Stimulated activated CD4-positive, alpha-beta T cell treated with anti-CD3 and anti-CD28 coated beads, Interleukin-12 subunit alpha, Interleukin-12 subunit beta, amount 100 ng/mL, for 48 hours (primary cell): ENCODE results near the gene RNF144B.
"Not testable (repeated sequence)": the region's sequence is repeated elsewhere in the genome, so short reads cannot be mapped to it uniquely, and the experiment has no call there.

Source experiments
- DNase-seq, 3 donors: peaks; one replicate each; pipeline ENCODE4 v3.0.0-alpha.2; 2020; ENCODE audit warnings: low read depth in 2 of 3, low spot score in 1 of 3

The RNF144B gene

DNA sequence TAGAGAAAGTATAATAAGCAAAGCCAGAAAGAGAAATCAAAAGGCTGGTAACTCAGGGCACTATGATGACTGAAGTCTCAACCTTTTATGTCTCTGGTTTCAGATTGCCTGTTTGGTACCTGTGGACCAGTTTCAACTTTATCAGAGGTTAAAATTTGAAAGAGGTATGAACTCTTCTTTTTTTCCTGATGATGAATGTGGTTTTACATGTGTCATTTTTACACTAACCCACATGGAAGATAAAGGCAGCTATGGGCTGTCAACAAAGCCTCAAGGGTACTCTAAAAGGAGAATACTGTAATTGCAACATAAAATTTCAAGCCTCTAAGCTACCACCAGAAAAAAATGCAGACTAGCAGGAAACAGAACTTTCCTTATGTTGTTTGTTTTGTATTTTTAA lies 52.4 kb downstream of the RNF144B start:
- no peak for DNase-seq

DNA sequence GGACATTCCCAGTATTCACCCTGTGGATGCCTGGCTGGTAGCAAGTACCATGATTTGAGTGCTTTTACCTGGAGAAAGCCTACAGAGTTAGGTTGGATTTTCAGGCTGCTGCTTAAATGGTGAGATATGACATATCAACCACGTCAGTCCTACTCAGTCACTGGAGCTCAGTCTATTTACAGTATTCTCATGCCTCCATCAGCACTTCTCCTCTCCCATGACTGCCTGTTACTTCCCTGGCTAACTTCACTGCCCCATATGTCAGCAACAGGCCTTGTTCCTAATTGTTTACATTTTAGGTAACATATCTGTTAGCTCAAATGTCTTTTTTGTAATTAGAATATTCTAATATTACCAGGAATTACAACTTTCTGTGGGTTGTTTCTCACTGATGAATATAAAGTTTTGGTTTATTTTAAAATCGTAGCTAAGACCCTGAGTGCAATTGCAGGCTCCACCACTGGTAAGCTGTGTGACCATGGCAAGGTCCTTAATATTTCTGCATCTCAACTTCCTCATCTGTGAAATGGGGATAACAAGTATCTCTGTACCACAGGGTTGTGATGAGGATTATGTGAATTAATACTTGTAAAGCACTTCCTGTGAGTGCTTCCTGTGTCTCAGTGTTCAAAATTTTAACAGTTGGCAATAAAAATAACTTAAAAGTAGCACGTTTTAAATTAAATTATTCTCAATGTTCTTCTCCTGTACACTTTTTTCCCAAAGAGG lies 54.3 kb downstream of the RNF144B start:
- DNase-seq = no peak

DNA sequence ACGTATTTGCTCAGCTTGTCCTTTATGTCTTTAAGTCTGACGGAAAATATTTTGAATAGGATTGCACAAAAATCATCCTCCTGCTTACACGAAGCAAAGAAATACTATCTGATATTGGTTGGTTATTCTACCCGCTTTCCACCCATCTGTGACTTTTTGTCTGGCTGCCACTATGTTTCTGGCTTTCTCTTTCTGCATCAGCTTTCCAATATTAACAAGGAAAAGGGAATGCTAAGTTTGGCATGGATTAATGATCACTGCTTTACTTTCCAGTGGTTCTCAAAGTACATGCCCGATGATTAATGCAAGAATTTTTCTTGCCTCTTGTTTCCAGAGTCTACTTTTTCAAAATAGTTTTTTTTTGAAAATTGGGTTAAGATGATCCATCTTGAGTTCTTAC lies 57.0 kb downstream of the RNF144B start:
- DNase-seq = no peak

DNA sequence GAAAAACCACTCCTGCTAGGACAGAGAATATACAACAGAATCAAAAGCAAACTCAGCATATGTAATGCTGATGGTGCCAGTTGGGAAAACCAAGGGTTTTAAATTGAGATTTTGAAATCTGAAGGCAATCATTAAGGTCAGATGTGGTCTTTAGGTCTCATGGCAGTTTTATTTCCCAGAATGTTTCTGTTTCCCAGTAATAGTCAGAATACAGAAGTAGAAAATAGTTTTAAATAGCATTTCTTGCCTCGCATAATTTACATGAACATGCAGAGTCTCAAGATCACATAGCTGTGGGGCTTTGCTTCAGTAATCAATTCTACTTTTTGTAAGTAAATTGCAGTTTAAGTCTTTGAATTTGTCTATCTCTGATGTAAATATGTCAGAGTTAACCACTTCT lies 58.1 kb downstream of the RNF144B start:
- no peak for DNase-seq

DNA sequence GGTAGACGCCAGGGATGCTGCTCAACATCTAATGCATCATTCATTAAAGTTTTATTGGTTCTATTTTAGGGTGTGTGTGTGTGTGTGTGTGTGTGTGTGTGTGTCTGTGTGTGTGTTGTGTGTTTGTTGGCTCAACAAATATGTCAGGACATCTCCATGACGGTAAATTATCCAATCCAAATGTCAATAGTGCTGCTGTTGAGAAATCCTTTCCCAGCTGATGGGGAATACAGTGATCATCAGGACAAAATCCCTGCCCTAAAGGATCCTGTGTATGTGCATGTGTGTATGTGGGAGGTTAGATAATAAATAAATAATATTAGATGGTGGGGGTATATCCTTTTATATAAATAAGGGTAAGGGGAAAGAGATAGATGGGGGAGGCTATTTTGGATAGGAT lies 59.6 kb downstream of the RNF144B start:
- no peak for DNase-seq

DNA sequence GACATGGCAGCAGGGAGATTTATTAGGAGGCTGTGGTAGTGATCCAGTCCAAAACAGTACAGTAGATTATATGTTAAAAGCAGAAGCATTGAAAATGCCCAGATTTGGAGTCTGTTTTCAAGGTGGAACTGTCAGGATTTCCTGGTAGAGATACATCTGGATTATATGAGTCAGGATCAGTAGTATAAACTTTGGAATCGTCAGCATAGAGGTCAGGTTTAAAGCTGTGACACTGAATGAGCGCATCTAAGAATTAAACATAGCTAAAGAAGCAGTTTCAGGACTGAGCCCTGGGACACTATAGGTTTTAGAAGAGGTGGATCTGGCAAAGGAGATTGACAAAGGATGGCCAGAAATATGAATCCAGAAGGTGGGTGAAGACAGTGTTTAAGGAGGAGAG lies 60.4 kb downstream of the RNF144B start:
- DNase-seq = no peak

DNA sequence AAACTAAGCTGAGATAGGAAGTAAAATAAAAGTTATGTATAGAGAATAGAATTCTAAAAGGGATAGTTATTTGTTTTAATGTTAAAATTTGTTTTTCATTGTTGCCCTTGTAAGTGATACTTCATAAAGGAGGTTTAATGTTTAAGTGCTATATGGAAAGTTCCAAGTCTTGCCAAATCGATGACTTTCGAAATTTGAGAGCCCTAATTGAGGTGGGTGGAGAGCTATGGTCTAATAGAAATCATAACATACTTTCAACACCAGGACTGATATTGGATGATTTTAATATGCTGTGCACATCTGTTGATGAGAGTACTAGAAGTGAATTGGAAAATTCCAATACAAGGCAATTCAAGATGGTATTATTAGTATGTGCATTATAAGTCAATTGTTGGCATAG lies 64.6 kb downstream of the RNF144B start:
- DNase-seq = no peak

DNA sequence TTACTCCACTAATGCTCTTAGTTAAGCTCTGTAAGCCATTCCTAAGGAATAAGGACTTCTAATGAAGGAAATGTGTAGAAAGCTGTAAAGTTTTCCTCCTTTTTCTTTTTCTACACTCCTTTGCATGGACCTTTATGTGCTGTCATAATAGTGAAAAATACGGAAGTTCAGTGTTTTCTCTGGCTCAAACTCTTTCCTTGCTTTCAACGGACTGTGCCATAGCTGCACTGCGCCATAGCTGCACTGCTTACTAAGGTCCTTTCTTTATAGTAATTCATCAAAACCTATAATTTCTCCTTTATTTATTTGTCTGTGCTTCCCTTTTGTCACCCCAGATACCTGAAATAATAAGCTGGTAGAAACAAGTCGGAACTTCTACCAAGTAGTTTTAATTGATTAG lies 67.3 kb downstream of the RNF144B start:
- no peak for DNase-seq

DNA sequence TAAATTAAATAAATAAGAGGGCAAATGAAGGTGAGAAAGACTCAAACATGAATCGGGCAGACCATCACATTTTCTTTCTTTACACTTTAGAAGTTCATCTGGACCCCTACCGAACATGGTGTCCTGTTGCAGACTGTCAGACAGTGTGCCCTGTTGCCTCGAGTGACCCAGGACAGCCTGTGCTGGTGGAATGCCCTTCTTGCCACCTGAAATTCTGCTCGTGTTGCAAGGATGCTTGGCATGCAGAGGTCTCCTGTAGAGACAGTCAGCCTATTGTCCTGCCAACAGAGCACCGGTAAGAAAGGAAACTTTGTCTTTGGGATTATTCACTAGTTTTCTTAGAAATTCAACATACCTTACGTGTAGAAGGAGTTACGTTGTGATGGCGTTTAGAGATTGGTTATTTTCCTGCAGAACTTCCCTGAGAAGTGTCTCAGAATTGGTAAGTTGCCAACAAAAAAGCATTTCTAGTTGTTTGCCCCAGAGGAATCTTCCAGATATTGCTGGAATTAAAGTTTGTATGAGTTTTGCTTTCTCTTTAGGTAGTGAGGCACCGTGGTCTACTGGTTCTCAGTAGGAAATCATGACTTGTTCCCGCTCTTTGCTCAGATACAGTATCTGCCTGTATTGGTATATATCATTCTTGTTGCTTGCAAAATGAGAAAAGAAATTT lies 70.1 kb downstream of the RNF144B start:
- DNase-seq = no peak

DNA sequence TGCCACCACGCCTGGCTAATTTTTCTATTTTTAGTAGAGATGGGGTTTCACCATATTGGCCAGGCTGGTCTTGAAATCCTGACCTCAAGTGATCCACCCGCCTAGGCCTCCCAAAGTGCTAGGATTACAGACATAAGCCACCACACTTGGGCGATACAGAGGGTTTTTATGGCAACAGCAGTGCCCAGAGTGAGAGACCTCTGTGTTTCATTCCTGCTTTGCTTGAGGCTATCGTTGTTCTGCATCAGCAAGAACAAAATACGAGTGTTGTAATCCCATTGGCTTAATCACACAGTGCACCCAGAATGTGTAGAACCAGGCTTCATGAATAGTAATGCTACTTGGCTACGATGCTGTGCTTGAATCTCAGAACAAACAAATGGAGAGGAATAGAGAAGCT lies 70.9 kb downstream of the RNF144B start:
- not testable (repeated sequence) for DNase-seq

DNA sequence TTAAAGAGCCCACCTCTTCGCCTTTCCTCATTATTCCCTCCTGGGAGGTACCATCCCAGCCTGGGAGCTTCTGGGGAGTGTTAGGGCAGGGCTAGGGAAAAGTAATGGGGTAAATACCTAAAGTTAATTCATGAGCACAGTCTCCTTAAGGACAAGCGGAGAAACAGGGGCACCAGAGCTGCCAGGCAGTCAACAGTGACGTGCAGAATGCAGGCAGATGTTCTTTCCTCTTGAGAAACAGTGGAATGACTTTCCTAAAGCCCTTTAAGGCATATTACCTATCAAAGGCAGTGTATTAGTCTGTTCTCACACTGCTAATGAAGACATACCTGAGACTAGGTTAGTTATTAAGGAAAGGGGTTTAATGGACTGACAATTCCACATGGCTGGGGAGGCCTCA lies 76.3 kb downstream of the RNF144B start:
- DNase-seq = no peak

DNA sequence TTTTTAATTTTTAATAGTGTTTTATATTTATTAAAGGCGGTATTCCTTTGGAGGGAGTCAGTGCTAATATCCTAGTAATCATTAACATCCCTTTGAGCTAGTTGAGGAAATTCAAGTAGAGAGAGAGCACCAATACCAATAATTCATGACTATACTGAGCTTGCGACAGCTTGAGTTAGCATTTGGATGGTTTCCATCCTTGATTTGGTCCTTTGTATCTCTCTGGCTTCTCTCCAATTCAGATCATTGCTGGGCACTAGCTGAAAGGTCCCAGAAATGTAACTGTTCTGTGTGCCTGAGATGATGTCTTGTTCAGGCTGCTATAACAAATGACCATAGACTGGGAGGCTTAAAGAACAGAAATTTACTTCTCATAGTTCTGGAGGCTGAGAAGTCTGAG lies 77.0 kb downstream of the RNF144B start:
- DNase-seq = no peak

DNA sequence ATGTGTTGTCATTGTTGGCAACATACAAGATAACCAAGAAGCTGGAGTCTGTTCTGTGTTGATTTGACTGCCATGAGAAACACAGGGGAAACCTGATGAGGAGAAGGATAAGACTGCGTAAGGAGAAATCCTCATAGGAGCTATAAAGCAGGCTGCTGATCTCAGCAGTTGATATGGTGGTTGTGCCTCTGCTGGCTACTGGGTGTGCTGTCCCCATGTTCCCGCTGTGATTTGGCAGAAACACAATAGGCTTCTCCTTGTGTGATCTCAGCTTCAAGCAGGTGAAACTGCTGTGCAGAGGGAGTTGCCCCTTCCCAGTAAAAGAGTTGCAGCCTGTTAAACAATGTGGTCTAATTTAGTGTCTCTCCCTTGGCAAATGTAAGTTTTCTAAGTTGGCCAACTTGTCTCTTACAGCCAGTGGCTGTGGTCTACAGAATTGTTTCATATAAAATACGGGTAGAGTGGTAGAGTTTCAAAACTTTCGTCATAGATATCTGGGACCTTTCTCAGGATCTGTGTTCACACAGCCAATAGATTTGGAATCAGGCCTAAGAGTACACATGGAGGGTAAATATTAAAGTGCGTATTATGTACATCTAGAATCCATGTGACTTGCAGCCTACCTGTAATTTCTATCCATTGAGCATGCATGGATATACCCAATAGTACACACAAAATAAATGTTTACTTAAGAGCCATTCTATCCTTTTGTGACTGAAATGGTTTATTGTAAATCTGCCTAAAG lies 78.4 kb downstream of the RNF144B start:
- DNase-seq = no peak

DNA sequence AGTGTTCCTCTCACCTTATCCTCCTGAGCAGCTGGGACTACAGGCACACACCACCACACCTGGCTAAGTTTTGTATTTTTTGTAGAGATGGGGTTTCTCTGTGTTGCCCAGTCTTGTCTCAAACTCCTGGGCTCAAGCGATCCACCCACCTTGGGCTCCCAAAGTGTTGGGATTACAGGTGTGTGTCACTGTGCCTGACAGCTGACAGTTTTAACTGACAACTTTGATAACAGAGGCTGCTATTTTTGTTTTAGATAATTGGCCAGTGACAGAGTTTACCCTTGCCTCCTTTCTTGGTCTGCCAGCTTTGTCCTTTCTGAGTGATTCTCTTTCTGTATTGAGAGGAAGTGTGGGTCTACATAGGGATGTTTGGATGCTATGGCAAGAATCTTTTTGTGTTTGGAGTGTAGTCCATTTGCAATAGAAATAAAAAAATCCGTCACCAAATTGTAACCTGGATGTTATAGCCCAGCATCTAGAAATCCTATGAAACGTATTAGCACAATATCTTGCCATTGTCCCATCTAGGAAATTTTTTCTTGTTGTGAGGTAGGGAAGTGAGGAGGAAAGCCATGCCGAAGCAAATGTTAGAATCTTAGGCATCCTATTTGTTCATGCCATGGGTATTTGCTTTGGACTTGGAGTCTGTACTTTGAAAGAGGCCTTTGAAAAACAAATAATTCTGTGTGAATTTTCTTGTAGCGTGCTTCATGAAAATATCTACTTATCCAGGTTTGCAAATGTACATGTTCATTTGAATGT lies 80.8 kb downstream of the RNF144B start:
- DNase-seq = no peak

DNA sequence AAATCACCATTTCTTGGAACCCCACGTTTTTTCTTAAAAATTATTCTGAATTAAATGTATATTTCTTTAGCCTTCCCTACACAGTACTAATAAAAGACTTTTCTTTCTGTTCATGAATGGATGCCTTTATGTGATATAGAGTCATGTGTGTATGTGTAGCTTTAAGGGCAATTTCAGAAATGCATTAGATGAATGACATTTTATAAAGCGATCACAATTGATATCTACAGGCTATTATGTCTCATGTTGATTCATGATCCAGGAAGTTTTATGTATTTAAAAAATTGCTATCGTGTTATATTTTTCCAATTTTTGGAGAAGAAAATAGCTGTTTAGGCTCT lies 81.3 kb downstream of the RNF144B start:
- no peak for DNase-seq

DNA sequence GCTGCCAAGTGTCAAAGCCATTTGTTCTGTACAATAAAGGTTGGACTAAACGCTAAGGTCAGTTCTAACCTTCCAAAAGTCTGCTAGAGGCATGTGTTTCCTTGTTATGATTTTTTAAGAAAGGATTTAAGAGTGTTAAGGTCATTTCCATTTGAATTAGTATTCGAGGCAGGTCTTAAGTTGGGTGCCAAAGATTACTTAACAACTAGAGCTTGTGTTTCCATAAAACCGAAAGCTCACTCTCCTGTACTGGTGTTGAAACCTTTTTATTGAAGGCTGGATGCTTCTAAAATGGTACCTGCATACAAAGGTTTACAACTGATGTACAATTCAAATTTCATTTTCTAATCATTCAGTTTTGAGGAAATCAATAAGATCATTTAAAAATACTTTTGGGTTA lies 82.4 kb downstream of the RNF144B start:
- no peak for DNase-seq

DNA sequence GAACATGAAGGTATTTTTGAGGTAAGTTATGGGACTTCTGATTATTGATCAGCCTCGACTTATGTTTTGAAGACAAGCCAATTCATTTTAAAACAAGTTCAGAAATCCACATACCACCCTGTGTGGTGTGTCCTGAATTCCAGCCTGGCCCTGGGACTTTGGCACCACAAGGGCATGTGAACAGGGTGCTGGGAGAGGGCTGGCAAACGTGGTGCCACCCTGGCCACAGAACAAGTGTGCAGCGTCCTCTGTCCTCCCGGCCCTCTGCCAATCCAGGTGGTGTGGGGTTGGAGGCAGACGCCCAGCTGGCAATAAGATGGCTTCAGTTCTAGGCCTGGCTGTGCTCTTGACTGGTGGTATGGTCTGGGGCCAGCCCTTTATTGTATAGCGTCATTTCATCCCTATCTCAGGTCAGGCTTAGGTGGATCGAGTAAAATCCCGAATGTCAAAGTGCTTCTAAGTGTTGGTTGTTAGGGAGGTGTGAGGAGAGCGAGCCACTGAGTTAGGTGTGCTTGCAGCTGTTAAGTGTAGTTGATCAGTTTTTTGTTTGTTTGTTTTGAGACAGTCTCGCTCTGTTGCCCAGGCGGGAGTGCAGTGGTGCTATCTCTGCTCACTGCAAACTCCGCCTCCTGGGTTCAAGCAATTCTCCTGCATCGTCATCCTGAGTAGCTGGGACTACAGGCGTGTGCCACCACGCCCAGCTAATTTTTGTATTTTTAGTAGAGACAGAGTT lies 84.2 kb downstream of the RNF144B start:
- DNase-seq = no peak

DNA sequence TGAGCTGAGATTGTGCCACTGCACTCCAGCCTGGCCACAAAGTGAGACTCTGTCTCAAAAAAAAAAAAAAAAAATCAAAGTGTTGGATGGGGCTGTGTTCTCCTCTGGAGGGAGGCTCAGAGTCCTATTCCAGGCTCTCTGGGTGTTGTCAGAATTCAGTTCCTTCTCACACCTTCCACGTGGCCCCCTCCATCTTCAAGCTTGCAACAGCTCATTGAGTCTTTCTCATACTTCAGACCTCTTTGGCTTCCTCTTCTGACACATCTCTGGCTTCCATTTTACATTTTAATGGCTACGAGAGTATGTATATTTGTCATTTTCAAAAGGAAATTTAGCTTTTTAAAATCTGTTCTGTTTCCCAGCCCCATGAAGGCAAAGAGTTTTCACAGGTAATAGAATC lies 85.8 kb downstream of the RNF144B start:
- no peak for DNase-seq

DNA sequence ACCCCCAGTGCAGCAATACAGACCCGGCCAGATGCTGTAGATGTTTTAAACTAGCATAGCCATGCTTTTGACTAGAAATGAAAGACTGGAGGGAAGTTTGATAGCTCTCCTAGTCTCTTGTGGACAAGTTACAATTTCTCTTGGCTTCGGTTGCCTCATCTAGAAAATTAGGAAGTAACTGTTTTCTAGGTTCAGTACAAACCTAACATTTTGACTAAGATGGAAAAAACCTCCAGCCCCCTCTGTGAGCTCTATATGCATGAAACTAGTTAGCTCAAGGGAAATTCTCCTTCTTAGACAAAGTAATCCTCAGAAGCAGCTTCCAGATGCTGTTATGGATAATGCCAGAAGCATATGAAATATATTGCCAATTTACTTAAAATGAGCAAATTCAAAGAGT lies 86.6 kb downstream of the RNF144B start:
- DNase-seq = no peak

DNA sequence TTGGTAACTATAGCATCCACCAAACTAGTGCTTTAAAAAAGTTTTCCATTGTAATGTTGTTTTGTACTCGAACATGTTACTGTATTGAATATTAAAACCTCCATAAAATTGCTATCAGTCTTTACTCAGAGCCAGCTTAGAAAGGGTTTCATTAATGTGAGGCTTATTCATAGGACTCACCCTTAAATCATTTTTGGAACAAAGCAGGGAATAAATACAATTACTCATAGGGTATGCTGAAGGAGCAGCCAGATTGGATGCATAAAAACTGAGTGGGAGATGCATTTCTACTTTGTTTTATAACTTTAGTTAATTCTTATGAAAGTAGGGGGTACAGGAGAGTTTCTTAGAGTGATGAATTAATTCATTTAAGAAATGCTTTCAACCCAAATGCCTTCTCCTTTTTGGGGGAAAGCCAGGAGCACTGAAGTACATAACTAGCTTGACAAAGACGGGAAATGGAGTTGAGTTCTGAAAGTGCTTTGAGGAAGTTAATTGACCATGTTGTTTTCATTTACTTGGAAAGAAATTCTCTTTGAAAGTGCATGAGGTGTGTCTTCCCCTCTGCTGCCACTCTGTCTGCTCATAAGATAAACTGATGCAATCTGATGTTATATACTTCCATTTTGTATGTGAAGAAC lies 90.3 kb downstream of the RNF144B start:
- no peak for DNase-seq

DNA sequence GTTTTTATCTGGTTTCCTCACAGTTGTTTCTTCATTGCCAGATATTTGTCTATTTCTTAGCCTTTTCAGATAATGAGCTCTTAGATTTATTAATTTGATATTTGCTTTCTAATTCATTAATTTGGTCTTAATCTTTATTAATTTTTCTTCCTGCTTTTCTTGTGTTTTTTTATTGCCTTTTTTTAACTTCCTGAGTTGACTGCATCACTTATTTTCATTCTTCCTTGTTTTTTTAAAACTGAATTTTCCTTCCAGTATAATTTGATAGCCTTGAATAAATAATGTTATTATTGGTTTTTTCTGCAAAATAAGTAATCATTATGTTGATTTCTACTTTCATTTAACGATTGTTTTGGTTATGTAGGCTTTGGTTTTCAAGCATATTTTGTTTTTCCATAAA lies 91.5 kb downstream of the RNF144B start:
- DNase-seq = no peak
